Stimulated activated naive CD8-positive, alpha-beta T cell treated with anti-CD3 and anti-CD28 coated beads, Interleukin-15, amount 100 ng/mL, for 72 hours (primary cell): ENCODE data around the gene SCN1A.
"Not testable (repeated sequence)": the region's sequence is repeated elsewhere in the genome, so short reads cannot be mapped to it uniquely, and the experiment has no call there.

Source experiments
- ATAC-seq: fragments of 150-1000 bp; cut with Tn5 transposase; 2 replicates; pipeline ENCODE4 v1.10.0; 2021; ENCODE audit warnings: mild to moderate bottlenecking, moderate library complexity
- DNase-seq, 2 donors: peaks; one replicate each; pipeline ENCODE4 v3.0.0; 2021 to 2022
- H3K27ac Mint-ChIP-seq, 2 donors: one replicate each; pipeline ENCODE4 v1.8.0; 2022; ENCODE audit warnings: mild to moderate bottlenecking in 2 of 2, mixed read lengths in 2 of 2, moderate library complexity in 2 of 2
- H3K27me3 Mint-ChIP-seq: one replicate; pipeline ENCODE4 v1.8.0; 2022; ENCODE audit warnings: mixed read lengths
- H3K4me1 Mint-ChIP-seq: one replicate; pipeline ENCODE4 v1.8.0; 2022; ENCODE audit warnings: mild to moderate bottlenecking, mixed read lengths
- H3K4me3 Mint-ChIP-seq, 2 donors: one replicate each; pipeline ENCODE4 v1.8.0; 2022; ENCODE audit warnings: mild to moderate bottlenecking in 2 of 2, mixed read lengths in 2 of 2, moderate library complexity in 1 of 2
- H3K9me3 Mint-ChIP-seq, 2 donors: one replicate each; pipeline ENCODE4 v1.8.0; 2022; ENCODE audit warnings: mixed read lengths in 2 of 2

The SCN1A gene

DNA sequence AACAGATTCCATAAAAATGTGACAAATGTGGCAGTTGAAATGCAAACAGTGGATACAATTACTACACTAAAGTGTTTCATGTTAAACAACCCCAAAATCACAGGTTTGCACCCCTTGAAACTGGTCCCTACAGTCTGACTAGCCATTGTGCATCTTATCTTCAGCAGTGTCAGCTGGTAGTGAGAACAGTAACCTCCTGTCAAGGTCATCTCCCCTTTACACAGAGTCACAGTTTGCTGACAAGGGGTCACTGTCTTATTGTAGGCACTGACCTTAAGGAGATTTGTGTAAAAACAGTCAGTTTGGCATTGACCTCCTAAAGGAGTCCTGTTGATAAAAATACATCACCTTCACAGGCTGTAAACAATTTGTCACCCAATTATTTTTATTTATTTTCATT, 137.0 kb downstream of the SCN1A start:
- DNase-seq (no peak), ATAC-seq (no peak)
- no peak overlapping the region for H3K27ac Mint-ChIP-seq

DNA sequence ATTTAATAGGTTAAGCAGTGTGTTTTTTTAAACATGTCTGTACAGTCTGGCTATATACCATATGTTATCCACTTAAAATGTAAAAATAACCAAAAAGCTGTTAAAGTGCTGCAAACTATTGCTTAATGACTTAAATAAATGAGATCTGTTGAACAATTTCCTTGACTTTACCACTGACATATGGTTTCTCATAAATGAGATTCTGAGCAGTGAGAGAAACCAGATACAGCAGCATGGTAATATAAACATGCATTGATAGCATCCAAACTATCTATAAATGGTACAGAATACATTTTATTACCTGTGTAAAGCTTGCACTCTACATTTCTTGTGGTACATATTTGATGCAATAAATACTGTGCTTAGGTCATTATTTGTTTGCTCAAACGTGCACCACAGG, 138.0 kb downstream of the SCN1A start:
- Mint-ChIP-seq H3K9me3 (no peaks in the 10 kb centered on the region), H3K27ac (no peak overlapping the region), H3K27me3 (peaks cover 17% of the 10 kb centered on the region), H3K4me3 (no peak overlapping the region), H3K4me1 (no peaks in the 10 kb centered on the region)
- ATAC-seq = no peak
- no peak for DNase-seq

More for the DNA sequence above, 137.0 kb downstream of the SCN1A start:
- H3K4me3 Mint-ChIP-seq = no peak overlapping the region
- H3K9me3 Mint-ChIP-seq = no peaks in the 10 kb centered on the region
- peaks cover 17% of the 10 kb centered on the region for H3K27me3 Mint-ChIP-seq
- no peaks in the 10 kb centered on the region for H3K4me1 Mint-ChIP-seq

DNA sequence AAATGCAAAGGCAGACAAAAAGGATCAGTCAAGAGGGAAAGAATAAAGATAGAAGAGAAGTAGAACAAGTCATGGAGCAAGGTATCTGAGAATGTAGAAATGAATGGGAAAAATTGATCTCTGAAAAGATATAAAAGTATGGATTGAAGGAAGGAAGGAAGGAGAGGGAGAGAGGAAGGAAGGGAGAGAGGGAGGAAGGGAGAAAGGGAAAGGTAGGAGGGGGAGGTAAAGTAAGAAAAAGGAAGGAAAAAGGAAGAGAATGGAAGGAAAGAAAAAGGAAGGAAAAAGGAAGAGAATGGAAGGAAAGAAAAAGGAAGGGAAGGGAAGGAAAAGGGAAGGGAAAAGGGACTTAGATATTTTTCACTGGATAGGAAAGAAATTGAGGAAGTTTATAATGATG, 142.7 kb downstream of the SCN1A start:
- Mint-ChIP-seq H3K4me3 (no peak overlapping the region), H3K27me3 (peaks cover 34% of the 10 kb centered on the region), H3K27ac (no peak overlapping the region), H3K4me1 (no peaks in the 10 kb centered on the region), H3K9me3 (no peaks in the 10 kb centered on the region)
- ATAC-seq = no peak
- DNase-seq = no peak

DNA sequence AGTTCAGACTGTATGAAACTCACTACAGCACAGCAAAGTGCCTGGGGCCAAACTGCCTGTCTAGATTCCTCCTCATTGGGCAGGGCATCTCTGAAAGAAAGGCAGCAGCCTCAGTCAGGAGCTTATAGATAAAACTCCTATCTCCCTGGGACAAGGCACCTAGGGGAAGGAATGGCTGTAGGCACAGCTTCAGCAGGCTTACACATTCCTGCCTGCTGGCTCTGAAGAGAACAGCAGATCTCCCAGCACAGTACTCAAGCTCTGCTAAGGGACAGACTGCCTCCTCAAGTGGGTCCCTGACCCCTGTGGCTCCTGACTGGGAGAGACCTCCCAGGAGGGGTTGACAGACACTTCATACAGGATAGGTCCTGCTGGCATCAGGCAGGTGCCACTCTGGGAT, 155.7 kb downstream of the SCN1A start:
- H3K9me3 Mint-ChIP-seq, H3K27ac Mint-ChIP-seq, H3K4me3 Mint-ChIP-seq, DNase-seq, ATAC-seq, H3K4me1 Mint-ChIP-seq: not testable (repeated sequence)
- peaks cover 52% of the 10 kb centered on the region for H3K27me3 Mint-ChIP-seq

DNA sequence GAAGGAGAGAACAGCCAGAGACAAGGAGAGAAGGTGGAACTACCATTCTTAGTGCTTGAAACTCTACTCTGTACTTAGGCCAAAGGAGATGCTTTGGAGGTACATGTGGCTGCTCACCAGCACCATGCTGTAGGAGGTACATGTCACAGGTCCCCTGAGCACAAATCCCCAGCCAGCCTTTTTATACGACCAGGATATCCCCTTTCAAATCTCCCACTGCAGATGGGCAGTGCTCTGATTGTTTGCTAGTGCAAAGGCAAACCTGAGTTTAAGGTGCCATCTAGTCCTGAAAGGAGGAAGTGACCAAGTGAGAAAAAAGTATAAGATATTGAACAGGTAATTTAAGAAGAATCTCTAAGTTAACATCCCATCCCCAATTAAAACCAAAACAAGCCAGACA, 157.2 kb downstream of the SCN1A start:
- Mint-ChIP-seq H3K27me3 (peaks cover 56% of the 10 kb centered on the region), H3K27ac (no peak overlapping the region), H3K4me3 (no peak overlapping the region), H3K9me3 (no peaks in the 10 kb centered on the region), H3K4me1 (no peaks in the 10 kb centered on the region)
- no peak for DNase-seq
- ATAC-seq = no peak

DNA sequence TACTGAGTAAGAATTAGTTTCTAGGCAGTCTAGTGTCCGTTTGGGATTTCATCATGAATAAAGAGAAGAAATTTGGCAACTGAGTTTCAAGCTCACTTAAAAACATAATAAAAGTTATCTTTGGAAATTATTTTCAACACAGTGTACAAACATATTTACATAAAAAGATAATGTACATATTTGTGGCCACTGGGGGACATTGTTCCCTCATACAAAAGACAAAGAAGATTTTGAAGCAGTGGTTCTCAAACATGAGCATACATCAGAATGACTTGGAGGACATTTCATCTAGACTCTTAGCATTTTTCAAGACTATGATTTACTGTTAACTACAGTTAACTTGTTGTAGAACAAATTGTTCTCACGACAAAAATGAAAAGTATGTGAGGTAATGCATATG, 158.6 kb downstream of the SCN1A start:
- no peak overlapping the region for H3K4me3 Mint-ChIP-seq
- no peak for DNase-seq

DNA sequence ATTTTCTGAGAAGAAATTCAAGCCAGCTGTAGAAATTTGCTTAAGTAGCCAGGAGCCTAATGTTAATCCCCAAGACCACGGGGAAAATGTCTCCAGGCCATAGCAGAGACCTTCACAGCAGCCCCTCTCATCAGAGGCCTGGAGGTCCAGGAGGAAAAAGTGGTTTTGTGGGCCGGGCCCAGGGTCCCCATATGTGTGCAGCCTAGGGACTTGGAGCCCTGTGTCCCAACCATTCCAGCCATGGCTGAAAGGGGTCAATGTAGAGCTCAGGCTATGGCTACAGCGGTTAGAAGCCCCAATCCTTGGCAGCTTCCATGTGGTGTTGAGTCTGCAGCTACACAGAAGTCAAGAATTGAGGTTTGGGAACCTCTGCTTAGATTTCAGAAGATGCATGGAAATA, 160.1 kb downstream of the SCN1A start:
- no peak for ATAC-seq
- Mint-ChIP-seq H3K4me3 (no peak overlapping the region), H3K9me3 (no peaks in the 10 kb centered on the region), H3K27me3 (peaks cover 37% of the 10 kb centered on the region), H3K4me1 (no peaks in the 10 kb centered on the region), H3K27ac (no peak overlapping the region)
- no peak for DNase-seq

More for the DNA sequence above, 158.6 kb downstream of the SCN1A start:
- peaks cover 45% of the 10 kb centered on the region for H3K27me3 Mint-ChIP-seq
- H3K4me1 Mint-ChIP-seq = no peaks in the 10 kb centered on the region
- ATAC-seq = no peak
- no peaks in the 10 kb centered on the region for H3K9me3 Mint-ChIP-seq
- H3K27ac Mint-ChIP-seq = no peak overlapping the region

DNA sequence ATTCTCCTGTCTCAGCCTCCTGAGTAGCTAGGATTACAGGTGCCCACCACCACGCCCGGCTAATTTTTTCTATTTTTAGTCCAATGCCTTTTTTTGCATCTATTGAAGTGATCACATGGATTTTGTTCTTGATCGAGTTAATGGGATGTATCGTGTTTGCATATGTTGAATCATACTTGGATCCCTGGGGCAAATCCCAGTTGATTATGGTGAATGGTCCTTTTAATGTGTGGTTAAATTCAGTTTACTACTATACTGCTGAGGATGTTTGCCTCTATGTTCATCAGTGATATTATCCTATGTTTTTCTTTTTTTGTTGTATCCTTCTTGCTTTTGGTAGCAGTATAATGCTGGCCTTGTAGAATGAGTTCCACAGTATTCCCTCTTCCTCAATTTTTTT, 166.0 kb downstream of the SCN1A start:
- Mint-ChIP-seq H3K27ac (no peak overlapping the region), H3K4me1 (no peaks in the 10 kb centered on the region), H3K27me3 (peaks cover under 1% of the 10 kb centered on the region), H3K4me3 (no peak overlapping the region), H3K9me3 (no peaks in the 10 kb centered on the region)
- DNase-seq = no peak
- ATAC-seq = no peak

DNA sequence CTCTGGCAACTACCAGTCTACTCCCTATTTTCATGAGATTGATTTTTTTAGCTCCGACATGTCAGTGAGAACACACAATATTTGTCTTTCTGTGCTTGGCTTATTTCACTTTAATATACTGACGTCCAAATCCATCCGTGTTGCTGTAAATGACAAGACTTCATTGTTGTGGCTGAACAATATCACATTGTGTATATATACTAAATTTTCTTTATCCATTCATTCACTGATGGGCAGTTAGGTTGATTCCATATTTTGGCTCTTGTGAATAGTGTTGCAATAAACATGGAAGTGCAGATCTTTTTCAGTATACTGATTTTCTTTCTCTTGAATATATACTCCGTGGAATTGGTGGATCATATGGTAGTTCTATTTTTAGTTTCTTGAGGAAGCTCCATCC, 168.4 kb downstream of the SCN1A start:
- ATAC-seq (no peak), DNase-seq (no peak)
- Mint-ChIP-seq H3K9me3 (no peaks in the 10 kb centered on the region), H3K27ac (no peak overlapping the region), H3K27me3 (no peaks in the 10 kb centered on the region), H3K4me3 (no peak overlapping the region), H3K4me1 (peaks cover 11% of the 10 kb centered on the region)

DNA sequence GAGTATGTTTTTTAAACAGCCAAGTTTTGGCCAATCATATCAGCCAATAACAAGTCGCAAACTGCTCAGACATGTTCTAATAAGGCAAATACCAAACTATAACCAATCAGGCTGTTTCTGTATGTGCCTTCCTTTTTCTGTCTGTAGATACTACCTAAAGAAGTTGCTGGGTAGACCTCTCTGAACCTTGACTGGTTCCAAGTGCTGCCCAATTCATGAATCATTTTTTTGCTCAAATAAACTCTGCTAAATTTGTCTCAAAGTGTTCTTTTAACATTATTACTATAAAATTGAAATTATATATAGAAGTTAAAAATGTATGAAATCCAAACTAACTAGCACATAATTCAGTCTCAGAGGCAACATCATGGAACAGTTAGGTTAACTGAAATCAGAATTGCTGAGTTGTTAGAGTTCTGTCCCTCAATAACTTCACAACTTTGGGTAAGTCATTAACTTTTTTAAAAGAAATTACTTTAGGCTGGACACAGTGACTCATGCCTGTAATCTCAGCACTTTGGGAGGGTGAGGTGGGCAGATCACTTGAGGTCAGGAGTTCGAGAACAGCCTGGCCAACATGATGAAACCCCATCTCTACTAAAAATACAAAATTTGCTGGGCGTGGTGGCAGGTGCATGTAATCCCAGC, 169.4 kb downstream of the SCN1A start:
- Mint-ChIP-seq H3K27ac (no peak overlapping the region), H3K9me3 (no peaks in the 10 kb centered on the region), H3K4me1 (peaks cover 11% of the 10 kb centered on the region), H3K27me3 (no peaks in the 10 kb centered on the region), H3K4me3 (no peak overlapping the region)
- no peak for DNase-seq
- ATAC-seq = no peak

DNA sequence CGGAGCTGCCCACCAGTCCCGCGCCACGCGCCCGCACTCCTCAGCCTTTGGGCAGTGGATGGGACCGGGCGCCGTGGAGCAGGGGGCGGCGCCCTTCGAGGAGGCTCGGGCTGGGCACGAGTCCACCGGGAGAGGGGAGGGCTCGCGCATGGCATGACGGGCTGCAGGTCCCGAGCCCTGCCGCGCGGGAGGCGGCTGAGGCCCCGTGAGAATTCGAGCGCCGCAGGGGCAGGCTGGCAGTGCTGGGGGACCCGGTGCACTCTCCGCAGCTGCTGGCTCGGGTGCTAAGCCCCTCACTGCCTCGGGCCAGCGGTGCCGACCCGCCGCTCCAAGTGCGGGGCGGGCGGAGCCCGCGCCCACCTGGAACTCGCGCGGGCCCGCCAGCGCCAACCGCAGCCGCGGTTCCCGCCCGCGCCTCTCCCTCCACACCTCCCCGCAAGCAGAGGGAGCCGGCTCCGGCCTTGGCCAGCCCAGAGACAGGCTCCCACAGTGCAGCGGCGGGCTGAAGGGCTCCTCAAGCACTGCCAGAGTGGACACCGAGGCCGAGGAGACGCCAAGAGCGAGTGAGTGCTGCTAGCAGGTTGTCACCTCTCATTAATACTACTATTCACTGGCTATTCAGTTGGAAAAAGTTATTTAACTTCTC, 170.7 kb downstream of the SCN1A start:
- DNase-seq = no peak
- no peaks in the 10 kb centered on the region for H3K27me3 Mint-ChIP-seq
- no peak for ATAC-seq
- H3K9me3 Mint-ChIP-seq = no peaks in the 10 kb centered on the region
- H3K4me3 Mint-ChIP-seq = no peak overlapping the region
- no peak overlapping the region for H3K27ac Mint-ChIP-seq
- H3K4me1 Mint-ChIP-seq = peaks cover 11% of the 10 kb centered on the region

DNA sequence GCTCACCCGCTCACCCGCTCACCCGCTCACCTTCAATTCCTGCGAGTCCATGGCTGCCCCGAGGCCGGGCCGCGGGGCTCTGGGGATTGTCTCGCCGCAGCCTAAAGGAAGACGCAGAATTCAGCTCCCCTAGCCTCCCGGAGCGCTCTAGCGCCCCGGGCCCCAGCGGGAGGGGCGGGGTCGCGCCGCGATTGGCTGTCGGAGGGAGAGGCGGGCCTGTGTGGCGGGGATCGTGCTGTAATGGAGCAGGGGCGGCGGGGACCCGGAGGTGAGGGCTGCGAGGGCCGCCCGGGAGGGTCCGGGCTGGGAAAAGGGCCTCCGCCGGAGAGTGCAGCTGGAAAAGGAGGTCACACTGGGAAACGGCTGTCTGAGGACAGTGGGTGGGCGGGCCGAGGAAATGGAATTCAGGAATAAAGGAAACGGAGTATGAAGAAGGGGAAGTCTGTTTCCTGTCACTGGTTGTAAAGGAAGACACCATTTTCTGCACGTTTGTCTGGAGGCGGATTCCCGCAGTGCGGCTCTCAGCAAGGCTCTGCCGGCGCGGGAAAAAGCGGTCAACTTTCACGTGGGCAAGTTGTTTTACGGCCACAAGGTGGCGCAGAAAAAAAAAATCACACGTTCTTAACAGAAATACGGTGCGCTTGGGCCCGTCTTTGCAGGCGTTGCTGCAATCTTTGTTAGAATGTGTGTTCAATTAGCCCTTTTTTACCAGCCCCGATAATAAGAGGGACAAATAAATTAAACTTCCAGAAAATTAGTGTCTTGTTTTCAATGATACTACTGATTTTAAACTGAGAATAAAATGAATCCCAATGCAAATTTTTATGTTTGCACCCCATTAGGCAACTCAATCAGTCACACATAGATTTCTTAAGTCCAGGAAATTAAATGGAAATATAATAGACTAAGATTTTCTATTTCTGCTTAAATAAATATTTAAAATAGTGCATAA, 173.9 kb downstream of the SCN1A start, which contains the start of gene TTC21B:
TSS of gene TTC21B (minus strand) at position 122 of the 952 bp plus-strand sequence. CDS start at position 51, 71 bp downstream.
- ATAC-seq = peak; percentile 96
- no peaks in the 10 kb centered on the region for H3K27me3 Mint-ChIP-seq
- H3K4me1 Mint-ChIP-seq = peaks cover 11% of the 10 kb centered on the region
- H3K27ac Mint-ChIP-seq = no peak within 1 kb of the TSS
- DNase-seq = peak; percentile 93
- H3K9me3 Mint-ChIP-seq = no peaks in the 10 kb centered on the region
- peak within 1 kb of the TSS in 1 of 2 donors; percentile 57 for H3K4me3 Mint-ChIP-seq

DNA sequence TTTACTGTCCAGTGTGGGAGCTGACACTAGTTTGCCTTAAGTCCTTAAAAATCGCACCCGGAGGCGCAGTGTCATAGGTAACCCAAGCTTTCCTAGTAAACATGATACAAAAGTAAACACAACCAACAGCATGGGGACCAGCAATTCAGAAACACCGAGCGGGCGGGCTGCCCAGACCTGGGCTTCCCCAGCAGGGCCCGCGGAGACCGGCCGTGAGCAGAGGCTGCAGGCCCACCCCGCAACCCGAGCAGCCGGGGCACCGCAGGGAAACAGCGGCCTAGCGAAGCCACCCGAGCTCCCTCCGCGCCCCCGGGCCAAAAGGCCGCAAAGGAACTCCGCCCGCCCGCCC, 174.5 kb downstream of the SCN1A start:
- Mint-ChIP-seq H3K27ac (no peak overlapping the region), H3K9me3 (no peaks in the 10 kb centered on the region), H3K4me3 (no peak overlapping the region), H3K4me1 (peaks cover 11% of the 10 kb centered on the region), H3K27me3 (no peaks in the 10 kb centered on the region)
- ATAC-seq = peak; percentile 66
- no peak for DNase-seq

DNA sequence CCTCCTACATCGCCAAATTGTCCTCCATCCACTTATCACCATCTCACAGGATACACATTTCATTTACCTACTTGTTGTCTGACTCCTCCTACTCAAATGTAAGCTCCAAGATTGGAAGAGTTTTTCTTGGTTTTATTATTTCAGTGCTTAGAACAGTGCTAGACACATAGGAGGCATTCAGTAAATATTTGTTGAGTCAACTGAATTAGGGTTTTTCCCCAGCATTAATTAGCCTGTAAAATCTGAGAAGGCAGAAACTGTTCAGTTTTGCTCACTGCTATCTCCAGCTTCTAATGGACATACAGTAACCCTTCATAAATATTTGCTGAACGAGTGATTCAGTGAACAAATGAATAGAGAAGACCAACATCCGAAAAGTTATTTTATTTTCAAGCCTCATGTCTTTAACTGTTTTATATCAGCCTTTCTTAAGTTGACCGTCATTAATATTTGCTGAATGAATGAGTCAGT, 175.0 kb downstream of the SCN1A start:
- H3K9me3 Mint-ChIP-seq = no peaks in the 10 kb centered on the region
- H3K27me3 Mint-ChIP-seq = no peaks in the 10 kb centered on the region
- no peak overlapping the region for H3K4me3 Mint-ChIP-seq
- peaks cover 11% of the 10 kb centered on the region for H3K4me1 Mint-ChIP-seq
- no peak for ATAC-seq
- DNase-seq = no peak
- no peak overlapping the region for H3K27ac Mint-ChIP-seq

DNA sequence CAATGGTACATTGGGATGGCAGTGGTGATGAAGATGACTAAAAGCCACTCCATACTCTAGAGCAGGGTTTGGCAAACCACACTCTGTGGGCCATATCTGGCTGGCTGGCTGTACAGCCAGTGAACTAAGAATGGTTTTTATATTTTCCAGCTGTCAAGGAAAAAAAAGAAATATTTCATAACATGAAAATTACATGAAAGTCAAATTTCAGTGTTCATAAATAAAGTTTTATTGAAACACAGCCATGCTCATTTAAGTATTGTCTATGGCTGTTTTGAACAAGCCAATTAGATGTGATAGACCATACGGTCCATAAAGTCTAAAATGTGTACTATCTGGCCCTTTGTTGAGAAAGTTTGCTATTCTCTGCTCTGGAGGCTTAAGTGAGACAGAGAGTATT, 175.7 kb downstream of the SCN1A start:
- H3K27me3 Mint-ChIP-seq = no peaks in the 10 kb centered on the region
- H3K9me3 Mint-ChIP-seq = no peaks in the 10 kb centered on the region
- no peak overlapping the region for H3K27ac Mint-ChIP-seq
- ATAC-seq (no peak), DNase-seq (no peak)
- peaks cover 11% of the 10 kb centered on the region for H3K4me1 Mint-ChIP-seq
- no peak overlapping the region for H3K4me3 Mint-ChIP-seq

DNA sequence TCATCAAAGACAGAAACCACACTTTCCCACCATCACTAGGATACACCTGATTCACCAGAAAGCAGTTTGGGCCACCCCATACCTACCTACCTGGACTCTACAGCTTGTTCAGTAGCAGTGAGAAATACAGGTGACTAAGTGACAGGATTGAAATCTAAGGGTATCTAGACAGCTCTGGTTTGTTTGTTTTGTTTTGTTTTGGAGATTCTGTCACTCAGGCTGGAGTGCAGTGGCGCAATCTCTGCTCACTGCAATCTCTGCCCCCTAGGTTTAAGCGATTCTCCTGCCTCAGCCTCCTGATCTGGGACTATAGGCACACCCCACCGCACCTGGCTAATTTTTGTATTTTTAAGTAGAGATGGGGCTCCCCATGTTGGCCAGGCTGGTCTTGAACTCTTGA, 177.4 kb downstream of the SCN1A start:
- H3K27me3 Mint-ChIP-seq = no peaks in the 10 kb centered on the region
- H3K4me1 Mint-ChIP-seq = peaks cover 4% of the 10 kb centered on the region
- H3K27ac Mint-ChIP-seq = no peak overlapping the region
- no peak for ATAC-seq
- H3K4me3 Mint-ChIP-seq = no peak overlapping the region
- DNase-seq = no peak
- no peaks in the 10 kb centered on the region for H3K9me3 Mint-ChIP-seq
